GM19463 (cell line): ENCODE data around the gene HPS4.
"Not testable (repeated sequence)": the region's sequence is repeated elsewhere in the genome, so short reads cannot be mapped to it uniquely, and the experiment has no call there.

ENCODE experiments used
- ATAC-seq: cut with Tn5 transposase; IDR thresholded peaks from one replicate; pipeline ENCODE4 v1.9.1; 2021; ENCODE audit warnings: mild to moderate bottlenecking, moderate library complexity; ENCODE audit not compliant: unreplicated experiment

Gene HPS4

DNA sequence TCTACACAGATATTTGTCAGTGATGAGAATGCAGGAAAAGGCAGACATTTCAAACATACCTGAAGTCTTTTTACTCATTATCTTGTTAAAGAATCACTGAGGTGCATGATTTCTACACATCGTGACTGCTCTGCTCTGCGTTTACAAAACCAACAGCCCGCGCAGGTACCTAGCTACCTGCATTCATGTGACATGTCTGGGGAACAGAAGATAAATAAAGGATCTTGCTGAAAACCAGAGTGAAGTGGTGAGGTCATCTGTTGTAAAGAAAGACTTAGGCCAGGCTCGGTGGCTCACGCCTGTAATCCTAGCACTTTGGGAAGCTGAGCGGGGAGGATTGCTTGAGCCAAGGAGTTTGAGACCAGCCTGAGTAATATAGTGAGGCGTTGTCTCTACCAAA, 38.8 kb downstream of the HPS4 start:
- ATAC-seq, result no peak

DNA sequence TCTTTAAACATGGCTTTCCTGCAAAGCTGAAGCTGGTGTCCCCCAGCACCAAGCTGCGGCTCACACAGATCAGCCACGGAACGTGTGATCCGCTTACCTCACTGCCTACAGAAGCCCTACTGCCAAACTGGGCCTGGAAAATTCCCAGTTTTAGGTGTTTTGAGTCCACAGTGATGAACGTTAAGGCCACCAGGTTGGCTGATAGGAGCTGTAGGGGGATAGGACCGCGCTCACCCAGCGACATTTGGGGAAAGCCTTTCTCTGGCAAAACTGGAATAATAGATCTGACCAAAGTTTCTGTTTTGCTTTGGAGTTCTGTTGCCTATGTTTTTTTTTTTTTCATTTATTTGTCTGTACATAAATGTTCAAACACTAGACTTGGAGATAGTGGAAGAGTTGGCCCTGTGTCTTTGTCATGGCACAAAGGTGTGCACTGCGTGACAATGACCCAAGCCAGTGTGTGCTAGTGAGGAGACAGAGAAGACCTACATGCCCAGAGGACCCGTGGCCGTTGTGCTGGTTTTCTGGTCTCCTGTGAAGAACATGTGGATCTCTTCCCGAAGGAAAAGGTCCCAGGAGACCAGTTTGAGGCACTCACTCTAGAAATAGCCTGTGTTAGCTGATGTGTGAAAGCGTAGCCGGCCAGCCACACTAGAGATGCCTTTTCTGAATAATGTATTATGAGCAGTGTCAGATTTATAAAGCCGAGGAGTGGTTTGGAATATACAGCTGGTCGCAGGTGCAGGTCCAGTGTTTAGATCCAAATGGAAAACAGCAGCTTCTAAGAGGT, 39.5 kb downstream of the HPS4 start:
- no peak for ATAC-seq

DNA sequence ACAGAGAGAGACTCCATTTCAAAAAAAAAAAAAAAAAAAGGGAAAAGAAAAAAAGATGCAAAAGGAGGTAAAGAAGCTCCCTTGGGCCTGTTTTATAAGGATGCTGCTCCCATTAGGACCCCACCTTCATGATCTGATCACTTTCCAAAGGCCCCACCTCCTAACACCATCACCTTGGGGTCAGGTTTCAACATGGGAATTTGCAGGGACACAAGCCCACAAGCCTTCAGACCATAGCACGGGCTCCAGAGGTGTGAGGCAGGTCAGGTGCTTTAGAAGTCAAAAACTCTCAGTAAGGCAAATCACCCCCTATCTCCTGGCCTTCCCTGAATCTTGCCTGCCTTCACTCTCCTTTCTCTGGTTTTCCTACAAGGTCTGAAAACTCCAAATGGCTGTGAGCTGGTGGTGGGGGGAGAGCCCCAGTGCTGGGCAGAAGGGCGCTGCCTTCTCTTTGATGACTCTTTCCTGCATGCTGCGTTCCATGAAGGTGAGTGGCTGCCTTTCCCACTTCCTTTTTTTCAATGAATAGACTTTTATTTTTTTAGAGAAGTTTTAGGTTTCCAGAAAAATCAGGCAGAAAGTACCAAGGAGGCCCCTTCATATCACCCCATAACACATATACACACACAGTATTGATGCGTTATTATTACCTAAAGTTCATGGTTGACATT, 41.4 kb downstream of the HPS4 start:
- no peak for ATAC-seq

DNA sequence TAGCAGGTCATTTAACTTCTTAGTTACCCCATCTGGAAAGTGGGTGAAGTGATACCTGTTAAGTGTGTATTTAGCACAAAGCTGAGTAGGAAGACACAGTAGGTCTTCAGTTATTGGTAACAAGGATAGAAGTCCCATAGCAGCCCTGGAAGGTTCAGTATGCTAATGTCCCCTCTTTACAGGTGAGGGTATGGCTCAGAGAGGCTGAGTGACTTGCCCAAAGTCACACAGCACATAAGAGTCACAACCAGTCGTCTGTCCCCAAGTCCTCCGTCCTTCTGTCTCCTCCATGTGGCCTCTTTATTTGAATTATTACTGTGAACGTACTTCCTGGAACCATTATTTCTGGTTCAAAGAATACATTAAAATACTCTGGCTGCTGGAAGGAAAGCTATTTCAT, 44.0 kb downstream of the HPS4 start:
- no peak for ATAC-seq

DNA sequence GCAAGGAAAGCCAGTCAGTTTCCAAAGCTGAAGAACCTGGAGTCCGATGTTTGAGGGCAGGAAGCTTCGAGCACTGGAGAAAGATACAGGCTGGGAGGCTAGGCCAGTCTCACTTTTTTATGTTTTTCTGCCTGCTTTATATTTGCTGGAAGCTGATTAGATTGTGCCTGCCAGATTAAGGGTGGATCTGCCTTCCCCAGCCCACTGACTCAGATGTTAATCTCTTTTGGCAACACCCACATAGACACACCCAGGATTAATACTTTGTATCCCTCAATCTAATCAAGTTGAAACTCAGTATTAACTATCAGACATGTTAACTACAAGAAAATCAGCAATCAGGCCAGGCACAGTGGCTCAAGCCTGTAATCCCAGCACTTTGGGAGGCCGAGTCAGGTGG, 44.8 kb downstream of the HPS4 start:
- not testable (repeated sequence) for ATAC-seq

DNA sequence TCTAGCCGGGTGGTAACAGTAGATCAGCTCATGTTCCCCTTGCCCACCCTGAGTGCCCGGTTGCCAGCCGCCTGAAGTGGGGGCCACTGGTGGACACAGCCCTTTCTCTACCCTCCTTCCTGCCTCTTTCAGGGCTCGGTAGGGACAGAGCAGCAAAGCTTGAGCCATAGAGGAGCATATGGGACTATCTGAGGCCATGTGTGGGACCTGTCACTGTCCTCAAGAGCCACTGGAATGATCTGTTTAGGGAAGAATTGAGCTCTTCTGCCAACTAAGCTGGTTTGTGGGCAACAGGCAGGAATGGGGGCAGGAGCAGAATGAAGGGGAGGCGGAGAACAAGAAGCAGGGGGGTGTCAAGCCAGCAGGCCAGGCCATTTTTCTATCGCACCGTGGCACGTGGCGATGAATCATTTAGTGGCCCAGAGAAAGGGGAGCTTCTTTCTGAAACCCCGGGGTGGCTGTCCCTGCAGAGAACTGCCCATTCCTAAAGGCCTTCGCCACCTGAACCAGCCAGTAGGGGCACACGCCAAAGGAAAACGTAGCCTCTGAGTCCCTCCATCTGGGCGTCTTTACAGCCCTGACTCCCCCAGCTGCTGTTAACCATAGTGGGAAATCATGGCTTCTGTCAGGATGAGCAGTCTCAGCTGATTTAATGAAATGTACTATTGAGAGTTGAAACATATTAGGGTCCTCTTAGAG, 45.7 kb downstream of the HPS4 start:
- ATAC-seq, result no peak

DNA sequence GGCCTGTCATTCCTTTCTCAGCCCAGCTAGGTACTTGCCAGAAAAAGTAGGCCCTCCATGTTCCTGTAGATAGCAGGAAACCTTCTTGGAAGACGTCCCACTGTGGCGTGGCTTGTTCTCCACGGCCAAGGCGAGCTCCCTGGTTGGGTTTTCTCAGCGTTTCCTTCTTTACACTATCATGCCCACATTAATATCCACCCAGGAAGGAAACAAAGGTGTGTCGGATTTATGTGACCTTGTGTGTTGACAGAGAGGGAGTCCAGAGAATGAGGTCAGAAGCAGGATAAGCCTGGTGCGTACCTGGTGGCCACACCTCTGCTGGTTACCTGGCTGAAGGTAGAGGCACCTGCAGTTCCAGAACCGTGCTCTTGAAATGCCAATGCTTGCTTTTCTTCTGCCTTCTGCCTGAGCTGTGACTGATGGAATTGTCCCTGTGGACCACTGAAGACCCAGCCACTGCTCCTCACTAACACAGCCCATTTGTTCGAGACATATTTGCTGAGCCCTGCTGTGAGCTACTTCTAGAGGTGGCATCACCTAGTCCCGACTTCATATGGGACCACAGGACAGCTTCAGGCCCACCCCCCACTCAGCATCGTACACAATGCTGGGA, 46.6 kb downstream of the HPS4 start:
- ATAC-seq, result no peak

DNA sequence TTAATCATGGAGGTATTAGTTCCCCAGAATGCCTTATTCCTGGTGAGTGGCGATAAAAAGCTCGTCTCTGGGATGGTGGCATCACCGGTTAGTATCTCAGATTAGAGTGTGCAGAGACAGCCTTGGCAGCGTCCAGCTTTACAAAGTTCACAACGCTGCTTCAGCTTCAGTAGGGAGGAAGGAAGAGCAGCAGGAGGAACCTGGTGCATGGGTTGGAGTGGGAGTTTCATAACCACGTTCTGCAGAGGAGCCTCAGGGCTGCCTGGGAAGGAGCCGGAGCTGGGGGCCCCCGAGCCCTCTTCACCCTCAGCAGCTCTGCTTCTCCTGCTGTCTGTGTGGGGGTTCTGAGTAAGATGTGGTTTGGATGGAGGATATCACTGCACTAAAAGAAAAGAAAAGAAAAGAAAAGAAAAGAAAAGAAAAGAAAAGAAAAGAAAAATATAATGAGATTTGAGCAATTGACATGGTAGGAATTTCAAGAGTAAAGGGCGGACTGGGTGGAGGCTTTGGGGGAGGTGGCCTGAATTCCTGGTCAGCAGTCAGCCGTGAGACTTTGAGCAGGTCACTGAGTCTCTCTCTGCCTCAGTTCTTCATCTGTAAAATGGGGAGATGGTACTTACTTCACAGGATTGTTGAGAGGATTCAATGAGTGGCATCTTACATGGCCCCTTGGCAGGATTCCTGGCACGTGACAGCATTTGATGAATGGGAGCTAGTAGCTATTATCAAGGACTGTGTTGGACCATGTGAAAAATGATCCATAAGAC, 48.1 kb downstream of the HPS4 start:
- ATAC-seq, result no peak

DNA sequence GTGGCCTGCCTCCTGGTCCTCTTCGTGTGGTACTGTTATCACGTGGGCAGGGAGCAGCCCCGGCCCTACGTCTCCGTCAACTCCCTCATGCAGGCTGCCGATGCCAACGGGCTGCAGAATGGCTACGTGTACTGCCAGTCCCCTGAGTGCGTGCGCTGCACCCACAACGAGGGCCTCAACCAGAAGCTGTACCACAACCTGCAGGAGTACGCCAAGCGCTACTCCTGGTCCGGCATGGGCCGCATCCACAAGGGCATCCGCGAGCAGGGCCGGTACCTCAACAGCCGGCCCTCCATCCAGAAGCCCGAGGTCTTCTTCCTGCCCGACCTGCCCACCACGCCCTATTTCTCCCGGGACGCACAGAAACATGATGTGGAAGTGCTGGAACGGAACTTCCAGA, 49.8 kb downstream of the HPS4 start:
- no peak for ATAC-seq

DNA sequence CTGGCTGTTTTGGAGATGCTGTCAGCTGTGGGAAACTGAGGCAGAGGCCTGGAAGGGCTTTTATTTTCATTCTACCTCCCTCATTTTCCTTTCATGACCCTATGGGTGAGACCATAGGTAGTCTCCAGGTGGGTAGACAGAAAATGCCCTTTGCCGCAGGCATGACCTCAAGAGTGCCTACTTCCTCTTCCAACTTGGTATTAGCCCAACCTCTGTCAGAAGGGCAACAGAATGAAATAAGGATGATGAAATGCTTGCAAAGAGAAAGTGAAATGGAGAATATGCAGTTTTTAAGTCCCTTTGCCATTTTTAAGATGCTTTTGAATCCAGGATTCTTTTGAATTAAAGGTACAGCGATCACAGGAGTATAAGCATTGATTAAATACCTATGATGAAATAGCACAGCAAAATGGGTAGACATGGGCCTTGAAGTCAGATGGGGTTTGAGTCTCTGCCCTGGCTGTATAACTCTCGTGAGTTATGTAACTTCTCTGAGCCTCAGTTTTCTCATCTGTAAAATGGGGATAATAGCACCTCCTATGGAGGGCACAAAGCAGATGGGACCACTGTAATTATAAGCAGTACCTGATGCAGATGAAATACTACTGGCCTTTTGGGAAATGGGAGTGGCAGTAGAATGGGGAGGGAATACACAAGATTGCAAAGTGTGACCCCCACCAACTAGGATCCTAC, 50.8 kb downstream of the HPS4 start:
- no peak for ATAC-seq

DNA sequence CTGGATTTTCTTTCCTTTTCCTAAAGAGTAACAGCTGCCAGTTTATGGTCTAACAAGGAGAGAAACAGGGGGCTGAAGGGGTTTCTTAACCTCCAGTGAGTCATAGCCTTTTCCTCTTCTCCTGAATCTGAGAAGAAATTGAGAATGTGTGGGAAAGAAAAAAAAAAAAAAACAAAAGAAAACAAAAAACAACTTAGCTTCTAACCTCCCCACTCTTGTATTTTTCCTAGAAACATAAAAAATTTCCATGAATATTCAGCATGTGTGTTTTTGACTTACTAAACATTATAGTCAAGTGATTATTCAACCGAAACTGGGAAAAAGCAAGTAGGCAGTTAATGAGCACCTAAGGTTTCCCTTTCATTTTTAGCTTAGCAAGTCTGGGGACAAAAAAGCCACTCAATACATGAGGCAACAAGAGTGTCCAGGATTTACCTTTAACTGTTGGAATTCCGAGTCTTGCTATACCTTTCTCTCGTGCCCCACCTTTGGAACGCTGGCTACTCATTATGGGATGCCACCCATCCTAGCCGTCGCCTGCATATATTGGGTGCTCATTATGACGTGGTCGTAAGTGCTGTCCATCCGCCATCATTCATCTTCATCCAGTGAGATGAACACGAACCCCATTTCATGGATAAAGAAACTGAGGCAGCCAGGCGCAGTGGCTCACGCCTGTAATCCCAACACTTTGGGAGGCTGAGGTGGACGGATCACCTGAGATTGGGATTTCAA, 52.2 kb downstream of the HPS4 start:
- no peak for ATAC-seq

DNA sequence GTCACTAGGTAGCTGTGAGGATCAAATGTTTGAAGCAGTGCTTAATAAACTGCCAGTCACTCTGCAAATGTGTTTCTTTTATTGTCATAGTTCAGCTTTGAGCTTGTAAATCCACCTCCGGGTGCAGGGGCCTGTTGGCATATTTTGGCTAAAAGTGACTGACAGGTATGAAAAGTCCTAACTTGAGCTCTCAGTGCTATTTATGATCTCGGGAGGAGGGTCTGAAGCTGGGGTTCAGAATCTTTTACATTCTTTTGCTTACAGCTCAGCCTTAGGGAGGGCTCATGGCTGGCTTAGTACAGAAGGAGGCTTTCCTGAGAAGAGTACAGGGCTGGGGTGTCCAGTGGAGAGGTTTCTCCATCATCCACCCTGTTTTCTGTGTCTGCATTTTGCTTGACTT, 53.0 kb downstream of the HPS4 start:
- ATAC-seq, result no peak

DNA sequence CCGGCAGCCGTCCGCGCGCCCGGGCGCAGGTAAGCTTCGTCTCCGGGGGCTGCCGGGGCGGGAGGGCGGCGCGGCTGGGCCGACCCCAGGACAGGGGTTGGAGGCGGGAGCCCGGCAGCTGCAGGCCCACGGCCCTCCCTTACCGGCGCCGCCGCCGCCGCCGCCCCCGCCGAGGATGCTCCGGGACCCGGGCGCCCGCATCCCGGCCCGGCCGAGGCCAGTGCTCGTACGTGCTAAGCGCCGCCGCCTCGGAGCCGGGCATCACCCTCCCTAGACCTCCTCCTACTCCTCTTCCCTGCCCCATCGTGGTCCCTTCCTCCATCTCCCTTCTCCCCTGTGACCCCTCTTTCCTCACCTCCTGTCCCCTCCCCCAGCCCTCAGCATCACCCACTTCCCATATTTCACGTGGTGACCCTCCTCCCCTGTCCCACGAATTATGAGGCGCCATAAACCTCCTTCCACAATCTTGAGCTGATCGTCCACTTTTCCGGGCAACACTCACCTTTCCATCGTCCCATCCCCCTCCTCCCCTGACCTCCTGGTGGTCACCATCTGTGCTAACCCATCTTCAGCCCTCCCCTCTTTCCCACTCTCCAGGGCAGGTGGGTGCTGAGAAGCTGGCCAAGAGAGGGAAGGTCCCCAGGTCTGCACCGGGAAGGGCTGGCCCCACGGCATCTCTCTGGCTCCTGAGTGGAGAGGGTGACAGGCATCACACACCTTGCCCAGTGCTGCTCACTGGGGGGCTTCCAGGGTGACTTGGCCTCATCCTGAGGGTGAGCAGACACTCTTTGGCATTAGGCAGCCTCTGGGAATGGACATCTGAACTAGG, 53.9 kb downstream of the HPS4 start:
- ATAC-seq, result peak; percentile 8

DNA sequence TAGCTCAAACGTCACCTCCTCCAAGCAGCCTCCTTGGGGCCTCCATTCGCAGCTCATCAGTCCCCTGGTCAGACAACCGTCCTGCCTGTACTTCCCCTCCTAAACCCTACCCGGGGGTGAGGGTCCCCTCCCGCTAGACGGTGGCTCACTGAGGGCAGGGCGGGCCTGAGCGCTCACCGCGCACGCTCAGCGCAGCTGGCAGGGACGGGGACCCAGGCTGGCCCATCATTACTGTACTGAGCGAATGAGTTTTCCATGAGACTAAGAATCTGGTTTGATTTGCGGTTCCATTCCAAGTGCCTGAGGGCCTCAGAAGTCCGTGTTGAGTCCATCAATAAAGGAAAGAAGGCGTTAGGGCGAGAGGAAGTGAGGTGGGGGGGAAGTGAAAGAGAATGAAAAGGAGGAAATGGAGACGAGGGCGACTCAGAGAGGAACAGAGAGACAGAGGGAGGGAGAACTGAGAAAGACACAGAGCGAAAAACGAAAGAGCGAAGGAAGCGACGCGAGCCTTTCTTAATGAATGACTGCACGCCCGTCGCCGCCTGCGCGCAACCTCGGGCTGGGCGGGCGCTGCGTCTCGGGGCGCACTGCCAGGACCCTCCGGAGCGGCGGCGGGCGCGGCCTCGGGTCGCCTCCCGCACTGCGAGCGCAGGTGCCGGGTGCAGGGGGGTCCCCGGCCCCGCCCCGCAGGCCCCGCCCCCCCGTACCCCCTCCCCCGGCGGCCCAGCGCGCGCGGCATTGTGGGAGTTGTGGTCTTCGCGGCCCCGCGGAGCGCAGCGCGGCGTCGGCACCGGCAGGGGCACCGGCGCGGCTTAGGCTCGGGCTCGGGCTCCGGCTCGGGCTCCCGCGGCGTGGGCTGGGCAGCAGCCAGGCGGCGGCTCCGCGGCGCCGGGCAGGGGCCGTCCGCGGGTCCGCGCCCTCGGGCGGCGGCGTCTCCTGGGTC, 54.8 kb downstream of the HPS4 start, which contains the start of gene ASPHD2:
Gene ASPHD2, plus strand, starts transcription at position 746 of the 943 bp plus-strand sequence. CDS start 4,356 bp downstream, outside the sequence.
- ATAC-seq, result peak; percentile 69

DNA sequence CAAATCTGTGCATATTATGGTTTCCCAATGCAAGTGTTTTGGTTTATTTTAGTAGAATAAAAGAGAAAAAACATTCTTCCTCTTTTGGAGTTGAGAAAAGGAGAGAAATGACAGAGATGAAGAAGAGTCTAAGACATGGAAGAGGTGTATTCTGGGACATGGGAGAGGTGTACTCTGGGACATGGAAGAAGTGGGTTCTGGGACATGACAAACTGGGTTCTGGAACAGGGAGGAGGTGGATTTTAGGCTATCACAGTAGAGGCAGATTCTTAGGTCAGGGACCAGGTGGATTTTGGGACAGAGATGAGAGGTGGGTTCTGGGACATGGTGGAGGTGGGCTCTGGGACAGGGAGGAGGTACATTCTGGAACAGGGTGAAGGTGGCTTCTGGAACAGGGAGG, 56.7 kb downstream of the HPS4 start:
- no peak for ATAC-seq

DNA sequence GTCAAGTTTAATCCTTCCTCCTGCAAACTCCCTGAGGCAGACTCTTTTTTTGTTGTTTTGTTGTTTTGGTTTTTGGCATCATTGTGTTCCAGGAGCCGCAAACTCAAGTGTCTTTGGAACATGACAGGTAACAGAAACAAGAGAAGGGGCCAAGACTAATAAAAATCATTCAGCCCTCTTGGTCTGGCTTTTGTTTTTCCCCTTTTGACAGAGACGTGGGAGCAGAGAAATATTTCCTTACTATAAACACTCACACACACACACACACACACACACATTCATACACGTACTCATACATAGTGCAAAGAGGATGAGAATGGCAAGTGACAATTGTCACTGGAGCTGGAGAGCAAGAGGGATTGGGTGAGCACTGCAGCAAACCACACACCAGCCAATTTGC, 65.0 kb downstream of the HPS4 start:
- ATAC-seq, result no peak

DNA sequence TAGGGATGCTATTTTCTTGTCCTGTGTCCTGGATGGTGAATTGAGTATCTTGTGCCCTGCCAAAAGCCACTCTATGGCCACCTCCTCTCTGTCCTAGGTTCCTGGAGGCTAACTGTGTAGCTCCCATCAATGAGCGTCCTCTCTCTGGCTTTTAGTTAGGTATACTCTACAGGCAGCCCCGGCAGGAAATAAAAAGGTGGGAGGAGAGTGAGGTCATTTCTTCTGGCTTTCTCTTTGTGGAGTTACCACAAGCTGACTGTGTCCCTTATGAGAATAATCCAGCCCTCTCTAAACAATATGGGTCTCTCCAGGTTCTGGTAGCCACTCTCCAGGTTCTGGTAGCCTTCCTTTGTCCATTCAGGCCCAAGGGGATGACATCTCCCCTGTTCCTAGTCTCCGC, 66.2 kb downstream of the HPS4 start:
- ATAC-seq, result no peak
